Epithelial cell of proximal tubule (primary cell): ENCODE data around the gene CFP. TPM values are rescaled to one million over a fixed set of nuclear protein-coding genes. Genes with fewer than 3 reads are reported as not detected.

ENCODE experiments used
- DNase-seq: peaks from one replicate; pipeline ENCODE4 v3.0.0-alpha.2; 2011; ENCODE audit warnings: low read depth
- H3K4me3 ChIP-seq: 2 replicates; pipeline ENCODE4 v1.5.1; 2011; ENCODE audit warnings: low read depth, mild to moderate bottlenecking, low read length
- CTCF ChIP-seq: conservative IDR thresholded peaks from 2 replicates; pipeline ENCODE4 v1.5.1; 2012; ENCODE audit warnings: low read depth, mild to moderate bottlenecking, low read length
- total RNA-seq: library from RNA; depleted of rRNA; stranded (reverse); fragments of >200 nt; gene quantifications from 2 replicates; pipeline ENCODE4 v1.2.3, GENCODE V29; 2015

CFP gene
- total RNA-seq, 1 donor from 2014 or later = 0.06 TPM

GRCh38 chrX:47637546-47638195 is 7.9 kb upstream of the CFP start:
- DNase-seq = no peak
- no peak for TF ChIP-seq CTCF

DNA sequence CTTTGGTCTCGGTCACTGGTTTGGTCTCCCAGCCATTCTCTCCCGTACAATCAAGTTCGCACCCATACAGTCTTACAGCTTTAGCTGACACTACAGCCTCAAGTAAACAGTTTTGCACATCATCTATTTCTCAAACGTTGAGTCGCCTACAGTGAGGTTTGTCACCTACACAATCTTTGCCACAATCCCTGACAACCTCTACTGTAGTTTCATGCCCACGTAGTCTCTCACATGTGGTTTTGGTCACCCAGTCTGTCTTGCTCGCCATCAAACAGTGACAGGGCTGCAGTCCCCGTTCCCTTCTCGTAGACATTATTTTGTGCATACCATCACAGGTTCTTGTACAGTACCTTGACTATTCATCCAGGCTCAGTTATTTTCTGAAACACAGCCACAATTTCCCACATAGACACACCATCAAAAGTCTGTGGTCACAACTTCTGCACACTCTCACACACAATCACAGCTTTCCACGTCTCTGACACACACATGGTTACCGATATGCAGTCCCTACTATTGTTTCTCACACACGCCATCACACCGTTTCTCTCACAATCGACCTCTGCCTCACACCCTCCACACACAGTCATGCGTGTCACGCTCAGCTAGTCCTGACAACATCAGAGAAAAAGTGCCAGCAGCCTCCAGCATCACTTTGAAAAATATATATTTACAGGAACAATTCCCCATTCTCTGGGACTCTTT is 5.3 kb upstream of the CFP start:
- H3K4me3 ChIP-seq = no peak overlapping the region
- no peak for DNase-seq
- TF ChIP-seq CTCF = no peak

More at GRCh38 chrX:47637546-47638195, 7.9 kb upstream of the CFP start:
- no peak overlapping the region for H3K4me3 ChIP-seq

DNA sequence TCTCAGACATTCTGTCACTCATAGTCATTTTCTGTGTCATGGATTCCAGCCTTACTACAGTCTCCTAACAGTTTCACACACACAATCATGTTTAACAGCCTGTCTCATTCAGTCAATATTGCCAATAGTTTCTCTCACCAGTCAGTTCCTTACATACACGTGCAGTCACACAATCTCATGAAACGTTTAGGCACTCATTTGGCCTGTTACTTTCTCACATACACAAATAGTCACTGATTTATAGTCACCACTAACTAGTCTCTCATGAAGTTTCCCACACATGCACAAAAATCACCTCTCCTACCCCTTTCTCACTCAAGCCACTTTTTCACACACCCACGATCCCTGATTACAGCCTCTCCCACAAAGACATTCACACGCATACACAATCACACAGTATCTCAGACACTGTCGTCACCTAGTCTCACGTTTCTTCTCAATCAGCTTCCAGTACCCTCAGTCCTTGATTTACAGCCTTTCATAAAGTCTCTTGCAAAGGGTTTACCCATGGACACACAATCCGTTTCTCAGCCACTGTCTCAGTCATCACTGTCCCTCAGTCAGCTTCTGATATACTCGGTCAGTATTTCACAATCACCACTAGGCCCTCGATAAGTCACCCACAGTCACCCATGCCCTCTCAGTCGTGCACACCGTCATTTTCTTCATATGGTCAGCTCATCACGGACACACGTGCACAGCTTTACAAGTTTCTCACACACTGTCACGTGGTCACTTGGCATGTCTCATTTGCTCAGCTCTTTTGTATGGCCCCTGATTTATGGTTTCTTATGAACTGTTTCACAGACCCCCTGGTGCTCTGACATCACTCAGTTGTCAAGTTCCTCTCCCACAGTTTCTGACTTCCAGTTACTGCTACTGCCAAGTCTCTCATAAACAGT is 4.2 kb upstream of the CFP start:
- no peak for TF ChIP-seq CTCF
- no peak for DNase-seq
- no peak overlapping the region for H3K4me3 ChIP-seq

GRCh38 chrX:47632666-47633065 is 2.9 kb upstream of the CFP start:
- TF ChIP-seq CTCF = no peak
- no peak for DNase-seq
- no peak overlapping the region for H3K4me3 ChIP-seq

GRCh38 chrX:47631676-47632075 is 1.9 kb upstream of the CFP start:
- TF ChIP-seq CTCF = no peak
- no peak overlapping the region for H3K4me3 ChIP-seq
- no peak for DNase-seq

DNA sequence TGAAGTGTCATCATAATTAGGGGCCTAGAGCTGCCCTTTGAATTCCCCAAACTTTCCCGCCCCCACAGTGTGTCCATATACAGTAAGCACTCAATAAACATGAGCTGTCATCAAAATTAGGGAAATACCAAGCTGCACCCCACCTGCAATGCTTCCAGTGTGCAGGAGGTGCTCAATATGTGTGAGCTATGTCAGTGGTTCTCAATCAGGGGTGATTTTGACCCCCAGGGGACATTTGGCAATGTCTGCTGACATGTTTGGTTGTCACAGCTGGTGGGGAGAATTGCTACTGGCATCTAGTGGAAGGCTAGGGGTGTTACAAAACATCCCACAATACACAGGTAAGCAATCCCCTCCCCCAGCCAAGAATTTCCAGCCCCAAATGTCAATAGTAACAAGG is 748 bp downstream of the CFP start:
- peak; percentile 48 for TF ChIP-seq CTCF
- no peak overlapping the region for H3K4me3 ChIP-seq
- no peak for DNase-seq
